ENCODE measurements around the gene GAREM1.
"Not testable (repeated sequence)": the region's sequence is repeated elsewhere in the genome, so short reads cannot be mapped to it uniquely, and the experiment has no call there.

Gene GAREM1

GRCh38 chr18:32366586-32367538, 103.8 kb downstream of the GAREM1 start:
- no peak for DNase-seq

DNA sequence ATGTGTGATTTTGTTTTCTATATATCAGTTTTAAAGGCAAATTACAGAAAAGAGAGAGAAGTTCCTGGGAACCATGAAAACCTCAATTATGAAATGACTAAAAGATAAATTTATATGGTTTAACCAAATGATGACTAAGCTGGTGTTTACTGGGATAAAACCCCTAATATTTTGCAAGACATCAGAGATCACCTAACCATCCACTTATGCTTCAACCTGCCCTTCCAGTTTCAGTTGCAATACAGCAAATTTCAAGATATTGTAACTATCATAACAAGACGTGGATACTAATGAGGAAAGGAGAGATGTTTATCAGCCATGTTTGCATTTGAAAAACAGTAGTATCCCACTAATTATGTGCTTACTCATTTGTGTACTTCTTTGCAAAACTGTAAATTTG, 108.2 kb downstream of the GAREM1 start:
- DNase-seq = no peak

DNA sequence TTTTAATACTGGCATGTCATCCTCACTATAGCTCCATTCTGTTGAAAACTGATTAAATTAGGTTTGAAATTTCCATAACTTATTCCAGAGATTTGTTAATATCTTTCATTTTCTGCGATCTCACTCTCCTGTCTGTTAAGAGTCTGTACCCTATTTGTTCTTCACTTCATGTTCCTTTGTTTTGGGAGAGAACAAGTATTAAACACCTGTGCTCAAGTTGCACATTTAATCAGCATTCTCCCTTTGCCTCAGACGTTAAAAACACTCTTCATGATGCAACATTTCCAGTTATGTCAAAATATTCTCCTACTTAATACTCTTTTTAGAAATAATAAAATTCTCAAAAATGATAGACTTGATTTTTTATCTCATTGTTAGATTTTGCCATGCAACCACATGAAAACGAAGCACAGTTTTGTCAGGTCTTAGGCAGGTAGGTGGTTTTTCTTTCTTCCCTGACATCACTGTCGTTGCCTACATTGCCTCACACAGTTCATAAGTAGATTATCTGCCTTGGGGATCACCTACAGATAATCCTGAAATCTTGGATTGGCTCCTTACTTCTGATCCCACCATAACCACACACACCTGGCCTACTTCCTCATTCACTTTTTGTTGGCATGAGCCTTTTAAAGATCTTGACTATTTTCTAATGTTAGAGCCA, 109.9 kb downstream of the GAREM1 start:
- DNase-seq = no peak

GRCh38 chr18:32358529-32358928, 112.2 kb downstream of the GAREM1 start:
- no peak for DNase-seq

DNA sequence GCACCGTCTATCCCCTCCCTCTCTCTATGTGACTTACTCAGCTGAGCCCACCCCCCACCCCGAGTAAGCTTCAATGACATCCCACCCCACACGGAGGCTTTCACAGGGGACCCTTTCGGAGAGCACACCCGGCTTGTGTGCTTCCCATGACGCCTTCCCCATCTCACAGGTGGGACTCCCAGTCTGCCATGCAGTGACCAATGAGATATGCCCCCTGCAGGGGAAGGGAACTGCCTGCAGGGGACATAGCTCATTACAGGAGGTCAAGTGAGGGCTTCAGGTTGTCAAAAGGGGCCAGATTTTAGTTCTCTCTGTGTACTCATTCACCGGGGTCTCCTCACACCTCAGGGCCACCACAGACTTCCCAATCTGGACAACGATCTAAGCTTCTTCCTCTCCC, 112.6 kb downstream of the GAREM1 start:
- DNase-seq = no peak

- no peak for DNase-seq
These were observed 114.8 kb downstream of the GAREM1 start for GRCh38 chr18:32355896-32356295.

DNA sequence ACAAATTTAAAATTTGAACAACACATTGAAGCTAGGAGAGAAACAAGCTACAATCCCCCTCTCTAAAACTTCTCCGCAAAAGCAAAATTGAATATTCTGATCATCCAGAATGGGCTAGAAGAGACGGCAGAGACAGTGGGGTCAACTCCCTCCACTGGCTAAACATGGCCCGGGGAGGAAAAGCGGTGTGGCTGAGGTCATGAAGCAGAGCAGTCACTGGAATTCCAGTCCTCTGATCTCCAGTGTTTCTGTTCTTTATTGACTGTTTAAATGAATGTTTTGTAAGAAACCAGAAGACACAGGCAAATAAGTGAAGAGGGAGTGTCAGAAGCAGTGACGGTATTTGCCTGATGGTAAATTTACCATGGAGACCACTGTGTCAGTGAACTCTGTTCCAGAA, 116.2 kb downstream of the GAREM1 start:
- DNase-seq = no peak

- no peak for DNase-seq
These were observed 117.4 kb downstream of the GAREM1 start for GRCh38 chr18:32353257-32353656.

GRCh38 chr18:32351032-32351431, 119.7 kb downstream of the GAREM1 start:
- no peak for DNase-seq

DNA sequence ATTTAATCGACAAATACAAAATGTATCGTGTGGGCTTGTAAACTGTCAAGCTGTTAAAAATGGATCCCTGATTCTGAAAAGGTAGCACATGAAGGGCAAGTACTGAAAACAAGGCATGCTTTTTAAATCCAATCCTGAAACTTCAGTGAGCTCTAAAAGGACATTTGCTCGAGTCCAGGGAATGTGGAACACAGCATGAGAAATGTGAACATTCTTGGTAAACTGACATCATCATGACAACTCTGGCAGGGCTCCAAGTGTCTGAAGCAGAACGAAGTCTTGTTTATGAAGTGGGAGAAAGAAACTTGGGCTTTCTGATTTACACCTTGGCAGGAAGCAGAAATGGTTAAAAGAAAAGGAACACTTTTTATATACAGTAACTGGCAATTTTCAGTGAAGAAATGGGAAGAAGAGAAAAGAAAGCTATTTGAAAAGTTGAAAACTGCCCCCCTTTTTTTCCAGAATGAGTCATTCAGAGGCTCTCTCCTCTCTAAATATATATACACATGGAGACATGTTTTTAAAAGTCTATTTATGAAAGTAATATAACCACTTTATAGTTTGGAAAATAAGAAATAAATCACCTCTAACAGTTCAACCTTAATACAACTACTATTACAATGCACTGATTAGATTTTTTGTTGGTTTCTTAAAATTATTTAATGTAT, 120.8 kb downstream of the GAREM1 start:
- DNase-seq = no peak

- DNase-seq = no peak
These were observed 124.0 kb downstream of the GAREM1 start for GRCh38 chr18:32346671-32347070.

DNA sequence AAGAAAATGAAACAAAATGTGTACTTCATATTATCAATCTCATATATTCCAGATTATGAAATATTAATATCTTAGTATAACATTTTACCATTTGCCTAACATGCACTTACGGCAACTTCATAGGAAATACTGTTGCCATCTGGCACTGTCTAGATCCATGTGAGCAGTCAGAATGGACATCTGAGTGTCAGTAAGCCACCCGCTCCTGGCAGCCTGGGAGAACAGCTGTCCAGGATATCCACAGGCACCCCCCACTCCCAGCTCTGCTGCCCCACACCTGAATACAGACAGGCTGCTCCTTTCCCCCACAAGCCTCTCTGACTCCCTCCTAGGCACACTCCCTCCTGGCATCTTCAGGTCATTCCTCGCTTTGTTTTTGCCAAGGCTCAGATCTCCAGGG, 127.0 kb downstream of the GAREM1 start:
- no peak for DNase-seq

- not testable (repeated sequence) for DNase-seq
These were observed 129.6 kb downstream of the GAREM1 start for GRCh38 chr18:32341112-32341511.

- no peak for DNase-seq
These were observed 131.6 kb downstream of the GAREM1 start for GRCh38 chr18:32339045-32339444.

GRCh38 chr18:32337821-32338220, 132.9 kb downstream of the GAREM1 start:
- DNase-seq = no peak

DNA sequence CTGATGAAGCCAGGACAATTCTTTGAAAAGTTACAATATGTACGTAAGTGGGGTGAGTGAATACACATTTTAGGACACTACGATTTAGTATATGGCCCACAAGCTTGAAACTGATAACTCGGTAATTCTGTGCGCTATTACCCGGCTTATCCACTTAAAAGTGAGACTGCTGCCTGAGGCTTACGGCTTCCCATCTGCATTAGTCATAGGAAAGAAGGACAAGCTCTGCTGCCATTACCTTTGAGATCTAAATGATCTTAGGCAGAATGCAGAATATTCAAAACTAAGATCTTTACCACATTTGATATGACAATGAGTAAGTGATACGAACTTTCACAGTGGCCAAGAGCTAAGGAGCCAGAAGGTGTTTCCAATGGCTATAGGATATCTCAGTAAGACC, 133.3 kb downstream of the GAREM1 start:
- DNase-seq = no peak

DNA sequence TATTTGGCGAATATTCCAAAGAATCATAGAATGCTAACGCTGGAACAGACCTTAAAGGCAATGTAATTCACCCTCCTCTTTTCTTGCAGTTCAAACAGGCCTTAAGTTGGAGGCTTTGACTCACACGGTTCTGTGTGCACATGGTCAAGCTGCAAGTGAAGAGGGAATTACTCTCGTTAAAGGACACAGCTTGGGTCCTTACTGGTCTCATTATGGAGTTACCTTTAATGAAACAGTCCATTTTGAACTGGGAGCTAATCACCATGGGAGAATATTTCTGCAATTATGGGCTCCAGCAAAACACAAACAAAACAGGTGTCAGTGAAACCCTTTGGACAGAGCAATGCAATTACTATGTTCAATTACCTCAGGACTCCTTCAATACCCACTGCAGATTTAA, 135.5 kb downstream of the GAREM1 start:
- DNase-seq = no peak

GRCh38 chr18:32333781-32334180, 136.9 kb downstream of the GAREM1 start:
- no peak for DNase-seq

GRCh38 chr18:32332708-32333107, 138.0 kb downstream of the GAREM1 start:
- DNase-seq = no peak

DNA sequence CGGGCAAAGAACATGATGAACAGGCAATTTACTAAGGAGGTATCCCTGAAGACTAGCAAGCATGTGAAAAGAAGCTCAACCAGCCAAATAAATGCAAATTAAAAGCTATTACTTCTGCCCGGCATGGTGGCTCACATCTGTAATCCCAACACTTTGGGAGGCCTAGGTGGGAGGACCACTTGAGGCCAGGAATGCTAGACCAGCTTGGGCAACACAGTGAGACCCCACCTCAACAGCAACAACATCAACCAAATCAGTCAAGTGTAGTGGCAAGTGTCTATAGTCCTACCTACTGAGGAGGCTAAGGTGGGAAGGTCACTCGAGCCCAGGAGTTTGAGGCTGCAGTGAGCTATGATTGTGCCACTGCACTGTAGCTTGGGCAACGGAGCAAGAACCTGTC, 141.7 kb downstream of the GAREM1 start:
- DNase-seq = no peak

DNA sequence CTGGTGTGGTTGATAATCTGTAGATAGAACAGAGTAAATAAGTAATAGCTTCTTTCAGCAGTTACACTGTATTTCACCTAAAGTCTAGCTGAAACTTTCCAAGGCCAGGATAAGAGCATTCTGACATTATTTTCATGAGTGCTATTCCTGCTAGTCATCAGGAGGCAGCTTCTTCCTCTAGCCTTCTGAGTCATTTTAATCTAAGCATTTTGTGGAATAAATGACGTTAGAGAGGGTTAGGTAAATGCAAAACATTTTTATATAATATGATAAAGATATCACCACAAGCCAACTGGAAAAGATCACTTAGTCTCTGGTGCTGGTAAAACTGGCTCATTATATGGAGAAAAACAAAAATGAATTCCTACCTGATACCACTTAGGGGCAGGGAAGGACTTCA, 142.3 kb downstream of the GAREM1 start:
- no peak for DNase-seq

GRCh38 chr18:32326450-32327308, 144.0 kb downstream of the GAREM1 start:
- DNase-seq = no peak

DNA sequence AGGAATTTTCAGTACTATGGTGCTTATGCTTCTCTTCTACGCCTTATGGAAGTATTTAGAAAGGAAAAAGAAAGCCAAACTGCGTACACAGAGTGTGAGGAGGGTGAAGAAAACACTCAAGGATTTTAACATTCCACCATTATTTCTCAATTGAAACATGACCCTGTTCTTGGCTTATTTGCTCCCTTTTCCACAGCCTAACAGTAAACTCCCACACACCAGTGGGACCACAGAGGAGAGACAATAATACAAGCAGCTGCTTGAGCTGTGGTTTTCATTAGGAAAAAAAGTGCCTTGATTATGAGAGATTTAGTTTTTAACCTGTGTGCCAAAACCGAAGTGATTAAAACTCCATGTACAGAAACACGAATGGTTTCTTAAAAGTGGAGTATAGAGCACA, 146.5 kb downstream of the GAREM1 start:
- DNase-seq = no peak
